ENCODE measurements around the gene PLXDC1. TPM values are rescaled to one million over a fixed set of nuclear protein-coding genes. Genes with fewer than 3 reads are reported as not detected.
"Not testable (repeated sequence)": the region's sequence is repeated elsewhere in the genome, so short reads cannot be mapped to it uniquely, and the experiment has no call there.

PLXDC1 gene
- total RNA-seq, 1 donor from 2014 or later = 37.4 TPM

DNA sequence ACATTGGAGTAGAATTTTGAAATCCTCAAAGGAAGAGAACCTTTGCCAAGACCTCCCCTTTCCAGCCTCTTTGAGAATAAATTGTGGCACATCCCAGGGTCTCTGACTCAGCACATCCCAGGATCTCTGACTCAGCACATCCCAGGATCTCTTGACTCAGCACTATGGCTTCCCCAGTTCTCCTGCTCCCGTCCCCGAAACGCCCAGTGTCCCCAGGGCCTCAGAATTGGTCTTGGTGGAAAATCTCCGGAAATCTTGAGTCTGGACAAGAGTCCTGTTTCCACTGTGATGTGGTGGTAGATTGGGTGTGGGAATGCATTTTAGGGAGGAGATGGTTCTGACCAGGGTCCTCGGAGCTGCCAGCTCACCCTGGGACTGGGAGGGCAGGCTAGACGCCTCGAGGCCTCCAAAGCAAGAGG is 19.2 kb downstream of the PLXDC1 start:
- no peaks in the 10 kb centered on the region for H3K27me3 Mint-ChIP-seq (ENCODE audit: low read depth)
- peaks cover 33% of the 10 kb centered on the region for H3K4me1 Mint-ChIP-seq (ENCODE audit: low read depth)
- H3K27ac Mint-ChIP-seq (ENCODE audit: unreplicated experiment) = peak overlapping the region; percentile 92
- H3K4me3 Mint-ChIP-seq (ENCODE audit: unreplicated experiment) = peak overlapping the region; percentile 10
- H3K9me3 Mint-ChIP-seq (ENCODE audit: low read depth) = no peaks in the 10 kb centered on the region
- TF ChIP-seq, protein P1, sequence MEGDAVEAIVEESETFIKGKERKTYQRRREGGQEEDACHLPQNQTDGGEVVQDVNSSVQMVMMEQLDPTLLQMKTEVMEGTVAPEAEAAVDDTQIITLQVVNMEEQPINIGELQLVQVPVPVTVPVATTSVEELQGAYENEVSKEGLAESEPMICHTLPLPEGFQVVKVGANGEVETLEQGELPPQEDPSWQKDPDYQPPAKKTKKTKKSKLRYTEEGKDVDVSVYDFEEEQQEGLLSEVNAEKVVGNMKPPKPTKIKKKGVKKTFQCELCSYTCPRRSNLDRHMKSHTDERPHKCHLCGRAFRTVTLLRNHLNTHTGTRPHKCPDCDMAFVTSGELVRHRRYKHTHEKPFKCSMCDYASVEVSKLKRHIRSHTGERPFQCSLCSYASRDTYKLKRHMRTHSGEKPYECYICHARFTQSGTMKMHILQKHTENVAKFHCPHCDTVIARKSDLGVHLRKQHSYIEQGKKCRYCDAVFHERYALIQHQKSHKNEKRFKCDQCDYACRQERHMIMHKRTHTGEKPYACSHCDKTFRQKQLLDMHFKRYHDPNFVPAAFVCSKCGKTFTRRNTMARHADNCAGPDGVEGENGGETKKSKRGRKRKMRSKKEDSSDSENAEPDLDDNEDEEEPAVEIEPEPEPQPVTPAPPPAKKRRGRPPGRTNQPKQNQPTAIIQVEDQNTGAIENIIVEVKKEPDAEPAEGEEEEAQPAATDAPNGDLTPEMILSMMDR (IDR thresholded peaks at IDR 0.05) = no peak
- DNase-seq (ENCODE audit: low spot score) = no peak
- H3K36me3 Mint-ChIP-seq (ENCODE audit: low read depth) = peaks cover 1% of the 10 kb centered on the region

DNA sequence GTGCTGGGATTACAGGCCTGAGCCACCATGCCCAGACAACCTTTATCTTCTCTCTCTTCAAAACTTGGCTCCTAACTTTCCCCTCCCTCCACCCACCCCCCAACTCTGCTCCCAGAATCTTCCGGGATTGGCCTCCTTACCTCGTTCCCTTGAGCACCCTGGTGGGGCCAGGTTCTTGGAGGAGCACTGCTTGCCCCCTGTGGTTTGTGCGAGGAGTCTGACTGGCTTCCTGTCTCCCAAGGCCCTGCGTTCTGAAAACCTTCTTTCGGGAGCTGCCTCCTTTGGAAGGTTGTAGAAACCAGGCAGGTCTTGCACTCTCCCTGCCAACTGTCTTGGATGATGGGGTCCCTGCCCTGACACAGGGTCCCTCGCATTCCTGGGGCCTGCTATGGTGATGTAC is 19.8 kb downstream of the PLXDC1 start:
- no peak overlapping the region for H3K4me3 Mint-ChIP-seq (ENCODE audit: unreplicated experiment)
- DNase-seq (ENCODE audit: low spot score) = no peak
- peak overlapping the region; percentile 92 for H3K27ac Mint-ChIP-seq (ENCODE audit: unreplicated experiment)
- no peaks in the 10 kb centered on the region for H3K9me3 Mint-ChIP-seq (ENCODE audit: low read depth)
- peaks cover 27% of the 10 kb centered on the region for H3K4me1 Mint-ChIP-seq (ENCODE audit: low read depth)
- TF ChIP-seq, protein P1 (IDR thresholded peaks at IDR 0.05) = no peak
- no peaks in the 10 kb centered on the region for H3K27me3 Mint-ChIP-seq (ENCODE audit: low read depth)
- peaks cover 1% of the 10 kb centered on the region for H3K36me3 Mint-ChIP-seq (ENCODE audit: low read depth)

DNA sequence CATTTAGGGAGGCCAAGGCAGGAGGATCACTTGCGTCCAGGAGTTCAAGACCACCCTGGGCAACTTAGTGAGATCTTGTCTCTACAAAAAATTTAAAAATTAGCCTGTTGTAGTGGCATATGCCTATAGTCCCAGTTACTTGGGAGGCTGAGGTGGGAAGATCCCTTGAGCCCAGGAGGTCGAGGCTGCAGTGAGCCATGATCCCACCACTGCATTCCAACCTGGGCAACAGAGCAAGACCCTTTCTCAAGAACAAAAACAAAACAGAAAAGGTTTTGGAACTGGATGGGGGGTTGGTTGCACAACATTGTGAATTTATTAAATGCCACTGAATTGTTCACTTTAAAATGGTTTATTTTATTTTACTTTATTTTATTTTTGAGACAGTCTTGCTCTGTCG is 21.2 kb downstream of the PLXDC1 start:
- Mint-ChIP-seq H3K9me3 (ENCODE audit: low read depth) (no peaks in the 10 kb centered on the region), H3K27me3 (ENCODE audit: low read depth) (no peaks in the 10 kb centered on the region), H3K27ac (ENCODE audit: unreplicated experiment) (no peak overlapping the region), H3K4me1 (ENCODE audit: low read depth) (peaks cover 28% of the 10 kb centered on the region), H3K4me3 (ENCODE audit: unreplicated experiment) (no peak overlapping the region), H3K36me3 (ENCODE audit: low read depth) (peaks cover 1% of the 10 kb centered on the region)
- TF ChIP-seq, protein P1 (IDR thresholded peaks at IDR 0.05) = no peak
- no peak for DNase-seq (ENCODE audit: low spot score)

DNA sequence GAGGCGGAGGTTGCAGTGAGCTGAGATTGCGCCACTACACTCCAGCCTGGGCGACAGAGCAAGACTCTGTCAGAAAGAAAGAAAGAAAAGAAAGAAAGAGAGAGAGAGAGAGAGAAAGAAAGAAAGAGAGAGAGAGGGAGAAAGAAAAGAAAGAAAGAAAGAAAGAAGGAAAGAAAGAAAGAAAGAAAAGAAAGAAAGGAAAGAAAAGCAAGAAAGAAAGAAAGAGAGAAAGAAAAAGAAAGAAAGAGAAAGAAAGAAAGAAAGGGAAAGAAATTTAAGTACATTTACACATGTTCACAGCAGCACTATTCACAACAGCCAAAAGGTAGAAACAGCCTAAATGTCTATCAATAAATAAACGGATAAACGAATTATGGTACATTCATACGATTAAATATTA is 21.9 kb downstream of the PLXDC1 start:
- H3K4me3 Mint-ChIP-seq (ENCODE audit: unreplicated experiment); H3K9me3 Mint-ChIP-seq (ENCODE audit: low read depth); H3K27ac Mint-ChIP-seq (ENCODE audit: unreplicated experiment); H3K27me3 Mint-ChIP-seq (ENCODE audit: low read depth); H3K36me3 Mint-ChIP-seq (ENCODE audit: low read depth); DNase-seq (ENCODE audit: low spot score): not testable (repeated sequence)
- peaks cover 25% of the 10 kb centered on the region for H3K4me1 Mint-ChIP-seq (ENCODE audit: low read depth)

DNA sequence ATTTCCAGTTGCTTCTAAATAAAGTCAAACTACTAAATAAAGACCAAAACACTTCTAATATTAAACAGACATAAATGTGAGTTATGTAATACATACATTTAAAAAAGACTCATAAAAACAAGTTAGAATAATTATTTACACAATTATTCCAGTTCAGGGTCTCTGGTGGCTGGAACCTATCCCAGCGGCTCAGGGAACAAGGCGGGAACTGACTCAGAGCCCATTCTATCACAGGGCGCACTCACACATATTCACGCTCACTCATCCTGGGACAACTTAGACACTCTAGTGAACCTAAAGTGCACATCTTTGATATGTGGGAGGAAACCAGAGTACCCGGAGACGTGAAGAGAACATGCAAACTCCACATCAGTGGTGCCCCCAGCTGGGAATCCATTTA is 25.0 kb downstream of the PLXDC1 start:
- DNase-seq (ENCODE audit: low spot score) = no peak
- TF ChIP-seq, protein P1 (IDR thresholded peaks at IDR 0.05) = no peak
- Mint-ChIP-seq H3K4me1 (ENCODE audit: low read depth) (peaks cover 14% of the 10 kb centered on the region), H3K36me3 (ENCODE audit: low read depth) (no peaks in the 10 kb centered on the region), H3K9me3 (ENCODE audit: low read depth) (no peaks in the 10 kb centered on the region), H3K27me3 (ENCODE audit: low read depth) (no peaks in the 10 kb centered on the region), H3K4me3 (ENCODE audit: unreplicated experiment) (no peak overlapping the region), H3K27ac (ENCODE audit: unreplicated experiment) (no peak overlapping the region)

DNA sequence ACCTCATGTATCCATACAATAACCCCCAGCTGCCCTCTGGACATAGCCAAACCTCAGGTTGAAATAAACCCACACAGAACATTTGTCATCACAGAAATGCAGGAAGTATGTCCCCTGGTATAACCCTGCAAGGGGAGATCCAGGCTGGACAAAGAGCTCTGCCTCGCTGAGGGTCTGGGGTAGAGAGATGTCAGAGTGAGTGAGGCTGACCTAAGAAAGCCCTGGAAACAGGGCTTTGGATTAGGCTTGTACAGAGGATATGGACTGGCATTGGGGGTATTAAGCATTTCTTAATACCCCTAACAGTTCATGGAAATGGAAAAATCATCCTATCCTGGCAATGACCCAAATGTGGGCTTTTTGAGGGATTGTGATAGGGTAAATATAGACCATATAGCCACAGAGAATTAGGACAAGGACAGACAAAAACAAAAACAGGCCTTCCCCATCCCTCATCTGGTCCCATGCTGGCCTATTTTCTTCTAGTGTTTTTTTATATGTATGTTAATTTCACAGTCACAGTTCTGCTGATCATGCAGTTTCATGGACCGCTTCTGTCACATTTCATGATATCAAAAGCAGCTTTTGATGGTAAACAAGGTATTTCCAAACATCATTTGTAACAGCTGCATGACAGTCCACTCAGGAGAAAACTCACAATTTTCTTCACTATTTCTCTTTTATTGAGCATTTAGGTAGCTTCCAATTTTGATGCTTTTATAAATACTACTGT is 26.1 kb downstream of the PLXDC1 start:
- TF ChIP-seq, protein P1 (IDR thresholded peaks at IDR 0.05) = no peak
- peaks cover 14% of the 10 kb centered on the region for H3K4me1 Mint-ChIP-seq (ENCODE audit: low read depth)
- no peaks in the 10 kb centered on the region for H3K36me3 Mint-ChIP-seq (ENCODE audit: low read depth)
- H3K9me3 Mint-ChIP-seq (ENCODE audit: low read depth) = no peaks in the 10 kb centered on the region
- DNase-seq (ENCODE audit: low spot score) = no peak
- no peak overlapping the region for H3K27ac Mint-ChIP-seq (ENCODE audit: unreplicated experiment)
- H3K4me3 Mint-ChIP-seq (ENCODE audit: unreplicated experiment) = no peak overlapping the region
- no peaks in the 10 kb centered on the region for H3K27me3 Mint-ChIP-seq (ENCODE audit: low read depth)

All from chondrocyte (in vitro differentiated cells).